Ascending aorta (tissue), 2 donors: ENCODE results near the gene CAMTA1. TPM values are rescaled to one million over a fixed set of nuclear protein-coding genes. Genes with fewer than 3 reads are reported as not detected.

ENCODE experiments used
- DNase-seq, 2 donors: peaks; one replicate each; pipeline ENCODE4 v3.0.0-alpha.2; 2019; ENCODE audit warnings: low spot score in 2 of 2
- H3K27ac ChIP-seq, 2 donors: fragments of 200-600 bp; sonication (generic); one replicate each; pipeline ENCODE4 v1.5.1; 2016 to 2017; ENCODE audit warnings: mild to moderate bottlenecking in 1 of 2
- H3K27me3 ChIP-seq: fragments of 200-600 bp; sonication (generic); one replicate; pipeline ENCODE4 v1.5.1; 2017
- H3K36me3 ChIP-seq, 2 donors: fragments of 200-600 bp; sonication (generic); one replicate each; pipeline ENCODE4 v1.5.1; 2016
- H3K4me1 ChIP-seq, 2 donors: fragments of 200-600 bp; sonication (generic); one replicate each; pipeline ENCODE4 v1.5.1; 2016 to 2017; ENCODE audit warnings: mild to moderate bottlenecking in 1 of 2
- H3K4me3 ChIP-seq, 2 donors: fragments of 200-600 bp; sonication (generic); one replicate each; pipeline ENCODE4 v1.5.1; 2016 to 2017; ENCODE audit warnings: mild to moderate bottlenecking in 1 of 2
- H3K9me3 ChIP-seq, 2 donors: fragments of 200-600 bp; sonication (generic); one replicate each; pipeline ENCODE4 v1.5.1; 2016
- intact Hi-C: fragments of 100-400 bp; cut with DNase I; formaldehyde crosslinking; loops from one replicate; pipeline ENCODE4 v1.15.1; 2023
- total RNA-seq: library from RNA; depleted of rRNA; stranded (reverse); fragments of >200 nt; gene quantifications from one replicate; pipeline ENCODE4 v1.1.0, GENCODE V29; 2016
- TF ChIP-seq, protein P1 (sequence below), 3 experiments: fragments of 200-600 bp in 2 of 3; fragments of 450-650 bp in 1 of 3; sonication (generic) in 2 of 3; IDR thresholded peaks; one replicate each; pipeline ENCODE4 v1.5.1; 2016 to 2019; ENCODE audit warnings: antibody characterized with exemption in 3 of 3, mild to moderate bottlenecking in 1 of 3, moderate library complexity in 1 of 3

CAMTA1 gene
- total RNA-seq, 1 donor from 2014 or later: 53.3 TPM

DNA sequence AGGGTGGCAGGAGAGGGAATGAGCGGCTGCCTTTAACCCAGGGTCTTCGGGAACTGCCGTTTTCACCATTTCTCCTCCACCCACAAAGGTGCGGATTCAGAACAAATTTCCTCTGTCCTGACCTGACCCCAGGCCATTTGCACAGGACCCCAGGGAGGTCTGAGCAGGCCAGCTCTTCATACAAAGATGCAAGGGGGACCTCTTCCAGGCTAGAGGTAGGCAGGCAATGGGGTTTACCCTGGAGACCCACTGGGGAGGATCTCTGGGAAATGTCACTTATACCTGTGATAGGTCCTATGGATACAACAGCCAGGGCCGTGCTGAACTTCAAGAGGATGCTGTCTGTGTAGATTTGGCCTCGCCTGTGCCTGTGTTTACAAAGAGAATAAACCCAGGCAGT lies 896.1 kb downstream of the CAMTA1 start:
- TF ChIP-seq, protein P1, sequence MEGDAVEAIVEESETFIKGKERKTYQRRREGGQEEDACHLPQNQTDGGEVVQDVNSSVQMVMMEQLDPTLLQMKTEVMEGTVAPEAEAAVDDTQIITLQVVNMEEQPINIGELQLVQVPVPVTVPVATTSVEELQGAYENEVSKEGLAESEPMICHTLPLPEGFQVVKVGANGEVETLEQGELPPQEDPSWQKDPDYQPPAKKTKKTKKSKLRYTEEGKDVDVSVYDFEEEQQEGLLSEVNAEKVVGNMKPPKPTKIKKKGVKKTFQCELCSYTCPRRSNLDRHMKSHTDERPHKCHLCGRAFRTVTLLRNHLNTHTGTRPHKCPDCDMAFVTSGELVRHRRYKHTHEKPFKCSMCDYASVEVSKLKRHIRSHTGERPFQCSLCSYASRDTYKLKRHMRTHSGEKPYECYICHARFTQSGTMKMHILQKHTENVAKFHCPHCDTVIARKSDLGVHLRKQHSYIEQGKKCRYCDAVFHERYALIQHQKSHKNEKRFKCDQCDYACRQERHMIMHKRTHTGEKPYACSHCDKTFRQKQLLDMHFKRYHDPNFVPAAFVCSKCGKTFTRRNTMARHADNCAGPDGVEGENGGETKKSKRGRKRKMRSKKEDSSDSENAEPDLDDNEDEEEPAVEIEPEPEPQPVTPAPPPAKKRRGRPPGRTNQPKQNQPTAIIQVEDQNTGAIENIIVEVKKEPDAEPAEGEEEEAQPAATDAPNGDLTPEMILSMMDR (IDR thresholded peaks at IDR 0.05): no peak
- intact Hi-C loops: no loop called here
- no peaks in the 10 kb centered on the region for H3K9me3 ChIP-seq
- H3K36me3 ChIP-seq: no peaks in the 10 kb centered on the region
- H3K27ac ChIP-seq: no peak overlapping the region
- peak overlapping the region in 1 of 2 donors; percentile 82 for H3K4me3 ChIP-seq
- H3K27me3 ChIP-seq: no peaks in the 10 kb centered on the region
- peaks cover 0 to 7% of the 10 kb centered on the region in 2 donors for H3K4me1 ChIP-seq
- DNase-seq: no peak

DNA sequence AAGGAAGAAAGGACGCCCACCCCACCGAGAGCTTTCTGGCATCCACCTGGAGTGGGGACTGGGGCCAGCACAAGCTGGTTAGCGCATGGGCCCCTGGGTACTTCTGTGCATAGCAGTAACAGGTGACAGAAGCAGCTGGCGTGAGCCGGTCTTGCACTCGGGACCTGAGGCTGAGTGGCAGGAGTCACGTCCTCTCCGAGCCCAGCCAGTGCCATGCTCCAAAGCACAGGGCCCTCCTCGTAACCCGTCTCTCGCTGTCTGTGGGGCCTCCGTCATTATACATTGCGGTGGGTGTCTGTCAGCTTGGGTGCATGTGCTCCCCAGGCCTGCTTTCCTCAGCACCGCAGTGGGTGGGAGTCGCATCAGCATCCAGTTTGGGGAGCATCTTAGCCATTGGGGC lies 898.3 kb downstream of the CAMTA1 start:
- H3K4me1 ChIP-seq: peaks cover 0 to 7% of the 10 kb centered on the region in 2 donors
- no peak overlapping the region for H3K27ac ChIP-seq
- no peak overlapping the region for H3K4me3 ChIP-seq
- intact Hi-C loops: no loop called here
- no peaks in the 10 kb centered on the region for H3K27me3 ChIP-seq
- H3K9me3 ChIP-seq: no peaks in the 10 kb centered on the region
- TF ChIP-seq, protein P1 (IDR thresholded peaks at IDR 0.05): no peak
- no peak for DNase-seq
- H3K36me3 ChIP-seq: no peaks in the 10 kb centered on the region

DNA sequence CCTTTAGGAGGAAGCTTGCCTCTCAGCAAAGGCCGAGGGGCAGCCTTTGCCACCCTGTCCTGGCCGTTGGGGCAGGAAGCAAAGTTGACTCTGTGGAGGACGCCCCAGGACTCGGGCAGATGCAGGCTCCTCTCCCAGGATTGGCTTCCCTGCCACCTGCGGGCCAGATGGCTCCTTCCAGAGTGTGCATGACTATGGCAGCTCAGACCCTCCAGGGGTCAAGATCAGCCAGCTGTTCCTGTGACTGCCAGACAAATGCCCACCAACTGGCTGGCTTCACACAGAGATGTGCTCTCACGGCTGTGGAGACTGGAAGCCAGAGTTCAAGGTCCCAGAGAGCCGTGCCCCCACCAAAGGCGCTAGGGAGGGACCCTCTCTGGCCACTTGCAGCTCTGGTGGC lies 898.9 kb downstream of the CAMTA1 start:
- no peak for DNase-seq
- H3K27ac ChIP-seq: no peak overlapping the region
- TF ChIP-seq, protein P1 (IDR thresholded peaks at IDR 0.05): no peak
- H3K9me3 ChIP-seq: no peaks in the 10 kb centered on the region
- H3K36me3 ChIP-seq: no peaks in the 10 kb centered on the region
- H3K4me1 ChIP-seq: peaks cover 0 to 7% of the 10 kb centered on the region in 2 donors
- intact Hi-C loops: no loop called here
- no peaks in the 10 kb centered on the region for H3K27me3 ChIP-seq
- no peak overlapping the region for H3K4me3 ChIP-seq

DNA sequence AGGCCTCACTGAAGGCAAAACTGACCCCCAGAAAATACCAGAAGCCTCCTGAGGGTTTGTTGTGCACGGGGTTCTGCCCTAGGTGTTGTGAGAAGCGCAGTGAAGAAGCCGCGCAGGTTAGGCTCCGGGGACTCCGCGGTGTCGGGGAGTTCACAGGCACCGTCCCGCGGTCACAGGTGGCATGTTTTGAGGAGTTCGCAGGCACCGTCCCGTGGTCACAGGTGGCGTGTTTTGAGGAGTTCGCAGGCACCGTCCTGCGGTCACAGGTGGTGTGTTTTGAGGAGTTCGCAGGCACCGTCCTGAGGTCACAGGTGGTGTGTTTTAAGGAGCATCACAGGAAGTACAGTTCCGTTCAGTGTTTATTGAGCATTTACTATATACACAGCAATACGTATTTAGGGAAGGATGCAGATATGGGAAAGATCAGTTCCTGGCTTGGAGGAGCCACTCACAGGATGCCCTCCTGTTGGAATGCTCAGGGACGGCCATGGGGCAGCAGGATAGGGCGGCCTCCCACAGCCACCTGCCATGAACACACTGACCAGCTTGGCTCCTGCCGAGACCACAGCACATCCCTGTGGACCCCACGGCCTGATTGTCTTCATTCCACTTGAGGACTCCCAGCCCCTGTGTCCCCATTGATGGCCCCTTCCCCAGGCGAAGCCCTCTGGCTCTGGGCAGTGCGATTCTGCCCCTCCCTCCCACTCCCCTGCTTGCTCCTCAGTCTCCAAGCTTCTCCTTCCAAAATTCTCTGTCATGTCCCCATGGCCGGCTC lies 899.8 kb downstream of the CAMTA1 start:
- TF ChIP-seq, protein P1 (IDR thresholded peaks at IDR 0.05): no peak
- Histone ChIP-seq H3K4me1 (peaks cover 0 to 3% of the 10 kb centered on the region in 2 donors), H3K36me3 (no peaks in the 10 kb centered on the region), H3K27me3 (no peaks in the 10 kb centered on the region), H3K9me3 (no peaks in the 10 kb centered on the region), H3K4me3 (no peak overlapping the region), H3K27ac (no peak overlapping the region)
- intact Hi-C loops: no loop called here
- DNase-seq: no peak

DNA sequence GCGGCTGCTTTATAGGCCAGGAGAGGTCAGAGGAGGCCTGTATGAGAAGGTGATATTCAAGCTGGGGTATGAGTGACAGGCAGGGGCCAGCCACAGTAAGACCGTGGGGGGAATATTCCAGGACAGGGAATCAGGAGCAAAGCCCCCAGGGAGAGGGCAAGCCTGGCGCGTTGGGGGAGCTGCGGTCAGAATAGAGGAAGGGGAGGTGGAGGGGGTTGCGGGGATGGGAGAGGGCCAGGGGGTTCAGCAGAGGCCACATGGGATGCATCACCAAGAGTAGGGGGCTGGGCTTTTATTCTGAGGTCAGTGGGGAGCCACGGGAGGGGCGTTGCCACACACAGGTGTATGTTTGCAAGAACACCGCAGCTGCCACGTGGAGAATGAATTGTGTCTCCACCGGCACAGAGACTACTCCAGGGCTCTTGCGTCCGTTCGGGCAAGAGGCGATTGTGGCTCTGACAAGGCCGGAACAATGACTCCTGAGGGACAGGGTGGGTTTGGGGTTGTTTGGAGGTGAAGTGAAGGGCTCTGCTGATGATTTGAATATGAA lies 901.1 kb downstream of the CAMTA1 start:
- Histone ChIP-seq H3K9me3 (no peaks in the 10 kb centered on the region), H3K4me1 (no peaks in the 10 kb centered on the region), H3K36me3 (no peaks in the 10 kb centered on the region), H3K4me3 (no peak overlapping the region), H3K27ac (no peak overlapping the region), H3K27me3 (no peaks in the 10 kb centered on the region)
- intact Hi-C loops: no loop called here
- no peak for DNase-seq
- TF ChIP-seq, protein P1 (IDR thresholded peaks at IDR 0.05): no peak
